Stomach (tissue), 4 donors: ENCODE results near the gene CIZ1.

Source experiments
- CTCF ChIP-seq, 7 experiments: fragments of 450-650 bp in 4 of 7; fragments of 200-600 bp in 3 of 7; sonication (generic) in 3 of 7; IDR thresholded peaks; one replicate each; pipeline ENCODE4 v1.5.1; 2016 to 2019; ENCODE audit warnings: antibody characterized with exemption in 7 of 7, control low read depth in 2 of 7, mild to moderate bottlenecking in 1 of 7
- EP300 ChIP-seq: sonication (generic); formaldehyde crosslinking; IDR thresholded peaks from one replicate; pipeline ENCODE4 v1.6.1; 2017; ENCODE audit warnings: antibody characterized with exemption
- POLR2A ChIP-seq, 4 donors: fragments of 450-650 bp; IDR thresholded peaks; one replicate each; pipeline ENCODE4 v1.6.1; 2016; ENCODE audit warnings: antibody characterized with exemption in 4 of 4, control low read depth in 2 of 4, mild to moderate bottlenecking in 1 of 4, moderate library complexity in 1 of 4

- TF ChIP-seq POLR2A (IDR thresholded peaks at IDR 0.05), result no peak
- TF ChIP-seq CTCF (IDR thresholded peaks at IDR 0.05), result no peak
- TF ChIP-seq EP300, result no peak
Observed at GRCh38 chr9:128178806-128179431, 12.5 kb downstream of the CIZ1 start.
